Astrocyte (in vitro differentiated cells and primary cell): ENCODE data around the gene AREG. TPM values are rescaled to one million over a fixed set of nuclear protein-coding genes. Genes with fewer than 3 reads are reported as not detected.

Source experiments
- DNase-seq: peaks from one replicate; pipeline ENCODE4 v3.0.0-alpha.2; 2010; ENCODE audit warnings: low read depth
- FAIRE-seq: peaks from 2 replicates; lab custom pipeline; 2011; peaks lifted over from hg19 to GRCh38; lab: Jason Lieb, UNC
- H2AFZ ChIP-seq: 2 replicates; pipeline ENCODE4 v1.6.0; 2012; ENCODE audit warnings: low read depth, low read length, inconsistent platforms
- H3K27ac ChIP-seq: 2 replicates; pipeline ENCODE4 v1.5.1; 2011; ENCODE audit warnings: low read depth, low read length, inconsistent platforms
- H3K27me3 ChIP-seq: 2 replicates; pipeline ENCODE4 v1.6.0; 2011; ENCODE audit warnings: low read length, inconsistent platforms; ENCODE audit not compliant: insufficient read depth
- H3K36me3 ChIP-seq: 2 replicates; pipeline ENCODE4 v1.5.1; 2011; ENCODE audit warnings: low read length, inconsistent platforms; ENCODE audit not compliant: insufficient read depth
- H3K4me1 ChIP-seq: 2 replicates; pipeline ENCODE4 v1.5.1; 2011; ENCODE audit warnings: low read length, inconsistent platforms; ENCODE audit not compliant: insufficient read depth
- H3K4me2 ChIP-seq: 2 replicates; pipeline ENCODE4 v1.6.0; 2012; ENCODE audit warnings: low read length, inconsistent platforms
- H3K4me3 ChIP-seq: 2 replicates; pipeline ENCODE4 v1.5.1; 2011; ENCODE audit warnings: low read depth, mild to moderate bottlenecking, low read length, inconsistent platforms; ENCODE audit not compliant: insufficient read depth
- H3K79me2 ChIP-seq: 2 replicates; pipeline ENCODE4 v1.6.0; 2012; ENCODE audit warnings: mild to moderate bottlenecking, low read length, inconsistent platforms; ENCODE audit not compliant: insufficient read depth
- H3K9ac ChIP-seq: 2 replicates; pipeline ENCODE4 v1.6.0; 2012; ENCODE audit warnings: mild to moderate bottlenecking, low read length, inconsistent platforms
- H3K9me3 ChIP-seq: 2 replicates; pipeline ENCODE4 v1.5.1; 2012; ENCODE audit warnings: low read depth, mild to moderate bottlenecking, low read length, inconsistent platforms; ENCODE audit not compliant: insufficient read depth
- H4K20me1 ChIP-seq: 2 replicates; pipeline ENCODE4 v1.6.0; 2012; ENCODE audit warnings: low read length, inconsistent platforms; ENCODE audit not compliant: insufficient read depth
- H3K27ac Mint-ChIP-seq: one replicate; pipeline ENCODE4 v1.8.0; 2021; ENCODE audit warnings: mild to moderate bottlenecking, mixed read lengths; ENCODE audit not compliant: unreplicated experiment
- H3K27me3 Mint-ChIP-seq: one replicate; pipeline ENCODE4 v1.8.0; 2021; ENCODE audit warnings: low read depth, mixed read lengths; ENCODE audit not compliant: unreplicated experiment
- H3K36me3 Mint-ChIP-seq: one replicate; pipeline ENCODE4 v1.8.0; 2021; ENCODE audit warnings: low read depth, mixed read lengths; ENCODE audit not compliant: unreplicated experiment
- H3K4me1 Mint-ChIP-seq: one replicate; pipeline ENCODE4 v1.8.0; 2021; ENCODE audit warnings: low read depth, mixed read lengths; ENCODE audit not compliant: unreplicated experiment
- H3K4me3 Mint-ChIP-seq: one replicate; pipeline ENCODE4 v1.8.0; 2021; ENCODE audit warnings: mild to moderate bottlenecking, moderate library complexity, mixed read lengths; ENCODE audit not compliant: unreplicated experiment
- H3K9me3 Mint-ChIP-seq: one replicate; pipeline ENCODE4 v1.8.0; 2021; ENCODE audit warnings: mild to moderate bottlenecking, mixed read lengths; ENCODE audit not compliant: unreplicated experiment
- EZH2 ChIP-seq: IDR thresholded peaks from 2 replicates; pipeline ENCODE4 v1.6.1; 2012; ENCODE audit warnings: mild to moderate bottlenecking, low read length, inconsistent platforms; ENCODE audit not compliant: insufficient read depth
- total RNA-seq: library from RNA; stranded (reverse); gene quantifications from 2 replicates; pipeline ENCODE4 v1.2.1, GENCODE V29; 2021
- TF ChIP-seq, protein P1 (sequence below): IDR thresholded peaks from 2 replicates; pipeline ENCODE4 v1.5.1; 2011; ENCODE audit warnings: low read depth, mild to moderate bottlenecking, inconsistent platforms, low read length, moderate library complexity; ENCODE audit not compliant: insufficient read depth

AREG gene
- total RNA-seq, 1 donor from 2014 or later, result 1.5 TPM

DNA sequence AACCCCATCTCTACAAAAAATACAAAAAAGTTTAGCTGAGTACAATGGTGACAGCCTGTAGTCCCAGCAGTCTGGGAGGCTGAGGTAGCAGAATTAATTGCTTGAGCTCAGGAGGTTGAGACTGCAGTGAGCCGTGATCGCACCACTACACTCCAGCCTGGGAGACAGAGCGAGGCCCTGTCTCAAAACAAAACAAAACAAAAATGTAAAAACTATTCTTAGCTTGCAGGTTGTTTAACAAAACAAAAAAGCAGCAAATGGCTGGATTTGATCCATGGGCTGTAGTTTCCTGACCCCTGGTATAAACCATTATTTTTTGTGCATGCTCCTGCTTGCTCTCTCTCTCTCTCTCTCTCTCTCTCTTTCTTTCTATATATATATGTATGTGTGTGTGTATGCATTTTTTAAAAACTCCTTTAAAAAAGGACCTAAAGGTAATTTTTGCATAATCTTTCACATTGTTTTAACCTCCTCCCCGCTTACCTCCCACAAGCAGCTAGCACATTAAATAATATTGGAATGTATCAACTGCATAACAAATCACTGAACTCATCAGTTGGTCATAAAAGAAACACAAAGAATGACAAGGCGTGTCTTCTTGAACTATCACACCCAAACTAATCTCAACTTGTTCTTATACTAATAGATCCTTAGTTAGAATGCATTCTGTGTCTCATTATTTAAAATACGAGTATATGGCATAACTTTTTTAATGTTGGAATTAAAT lies 4.8 kb downstream of the AREG start:
- no peaks in the 10 kb centered on the region for H3K36me3 Mint-ChIP-seq
- H3K4me1 Mint-ChIP-seq, result peaks cover 25% of the 10 kb centered on the region
- no peaks in the 10 kb centered on the region for H3K79me2 ChIP-seq
- peak overlapping the region; percentile 56 for H3K4me2 ChIP-seq
- H3K27ac ChIP-seq, result peak overlapping the region; percentile 37
- no peak overlapping the region for H3K4me3 ChIP-seq
- TF ChIP-seq, protein P1, sequence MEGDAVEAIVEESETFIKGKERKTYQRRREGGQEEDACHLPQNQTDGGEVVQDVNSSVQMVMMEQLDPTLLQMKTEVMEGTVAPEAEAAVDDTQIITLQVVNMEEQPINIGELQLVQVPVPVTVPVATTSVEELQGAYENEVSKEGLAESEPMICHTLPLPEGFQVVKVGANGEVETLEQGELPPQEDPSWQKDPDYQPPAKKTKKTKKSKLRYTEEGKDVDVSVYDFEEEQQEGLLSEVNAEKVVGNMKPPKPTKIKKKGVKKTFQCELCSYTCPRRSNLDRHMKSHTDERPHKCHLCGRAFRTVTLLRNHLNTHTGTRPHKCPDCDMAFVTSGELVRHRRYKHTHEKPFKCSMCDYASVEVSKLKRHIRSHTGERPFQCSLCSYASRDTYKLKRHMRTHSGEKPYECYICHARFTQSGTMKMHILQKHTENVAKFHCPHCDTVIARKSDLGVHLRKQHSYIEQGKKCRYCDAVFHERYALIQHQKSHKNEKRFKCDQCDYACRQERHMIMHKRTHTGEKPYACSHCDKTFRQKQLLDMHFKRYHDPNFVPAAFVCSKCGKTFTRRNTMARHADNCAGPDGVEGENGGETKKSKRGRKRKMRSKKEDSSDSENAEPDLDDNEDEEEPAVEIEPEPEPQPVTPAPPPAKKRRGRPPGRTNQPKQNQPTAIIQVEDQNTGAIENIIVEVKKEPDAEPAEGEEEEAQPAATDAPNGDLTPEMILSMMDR, result no peak
- no peak for TF ChIP-seq EZH2
- no peaks in the 10 kb centered on the region for H3K27me3 Mint-ChIP-seq
- peak overlapping the region; percentile 10 for H3K9ac ChIP-seq
- no peaks in the 10 kb centered on the region for H4K20me1 ChIP-seq
- no peaks in the 10 kb centered on the region for H3K9me3 Mint-ChIP-seq
- H3K27ac Mint-ChIP-seq, result peak overlapping the region; percentile 38
- H3K36me3 ChIP-seq, result no peaks in the 10 kb centered on the region
- H2AFZ ChIP-seq, result no peak overlapping the region
- DNase-seq, result peak; percentile 10
- H3K4me1 ChIP-seq, result peaks cover 25% of the 10 kb centered on the region
- no peak for FAIRE-seq
- H3K27me3 ChIP-seq, result no peaks in the 10 kb centered on the region
- no peak overlapping the region for H3K4me3 Mint-ChIP-seq
- H3K9me3 ChIP-seq, result no peaks in the 10 kb centered on the region

DNA sequence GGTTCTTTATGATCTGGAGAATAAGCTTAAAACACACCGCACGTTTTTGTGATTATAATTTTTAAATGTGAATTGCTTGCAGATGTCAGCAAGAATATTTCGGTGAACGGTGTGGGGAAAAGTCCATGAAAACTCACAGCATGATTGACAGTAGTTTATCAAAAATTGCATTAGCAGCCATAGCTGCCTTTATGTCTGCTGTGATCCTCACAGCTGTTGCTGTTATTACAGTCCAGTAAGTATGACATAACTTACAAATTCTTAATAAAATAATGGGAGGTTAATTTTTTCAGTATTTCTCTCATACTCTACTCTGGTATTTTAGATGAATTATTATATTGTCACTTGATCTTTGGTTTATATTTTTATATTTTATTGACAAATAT lies 5.4 kb downstream of the AREG start:
- peaks cover 25% of the 10 kb centered on the region for H3K4me1 Mint-ChIP-seq
- peak overlapping the region; percentile 33 for H3K27ac ChIP-seq

More for the DNA sequence above, 5.4 kb downstream of the AREG start:
- Histone ChIP-seq H3K27me3 (no peaks in the 10 kb centered on the region), H3K4me1 (peaks cover 25% of the 10 kb centered on the region), H3K4me2 (peak overlapping the region; percentile 56), H3K79me2 (no peaks in the 10 kb centered on the region), H2AFZ (no peak overlapping the region), H3K9me3 (no peaks in the 10 kb centered on the region), H3K4me3 (no peak overlapping the region), H3K9ac (no peak overlapping the region), H4K20me1 (no peaks in the 10 kb centered on the region), H3K36me3 (no peaks in the 10 kb centered on the region)
- Mint-ChIP-seq H3K36me3 (no peaks in the 10 kb centered on the region), H3K27ac (peak overlapping the region; percentile 38), H3K4me3 (no peak overlapping the region), H3K9me3 (no peaks in the 10 kb centered on the region), H3K27me3 (no peaks in the 10 kb centered on the region)
- TF ChIP-seq, protein P1, result no peak
- TF ChIP-seq EZH2, result no peak
- no peak for FAIRE-seq
- DNase-seq, result no peak
